NCI-H2227 (cell line): ENCODE results near the gene PRKCE.
A peak's percentile ranks its signal among the peaks of the same experiment; 100 is the strongest.

Experiments
- DNase-seq: peaks from one replicate; lab custom pipeline; 2025; ENCODE audit not compliant: unreplicated experiment; lab: John Stamatoyannopoulos, UW

The PRKCE gene

GRCh38 chr2:46029332-46029811, 377.9 kb downstream of the PRKCE start:
- no peak for DNase-seq

- no peak for DNase-seq
Observed at GRCh38 chr2:46030330-46030729, 378.9 kb downstream of the PRKCE start.

GRCh38 chr2:46032161-46032813, 380.8 kb downstream of the PRKCE start:
- DNase-seq, result no peak

GRCh38 chr2:46032996-46033395, 381.5 kb downstream of the PRKCE start:
- DNase-seq, result no peak

GRCh38 chr2:46034535-46034934, 383.1 kb downstream of the PRKCE start:
- no peak for DNase-seq

- no peak for DNase-seq
Observed at GRCh38 chr2:46036929-46037328, 385.5 kb downstream of the PRKCE start.

- DNase-seq, result no peak
Observed at GRCh38 chr2:46039543-46040303, 388.2 kb downstream of the PRKCE start.

- no peak for DNase-seq
Observed at GRCh38 chr2:46040563-46041155, 389.2 kb downstream of the PRKCE start.

GRCh38 chr2:46041434-46041833, 390.0 kb downstream of the PRKCE start:
- no peak for DNase-seq

GRCh38 chr2:46042207-46042637, 390.7 kb downstream of the PRKCE start:
- no peak for DNase-seq

GRCh38 chr2:46042711-46043110, 391.2 kb downstream of the PRKCE start:
- DNase-seq, result no peak

- no peak for DNase-seq
Observed at GRCh38 chr2:46045888-46046287, 394.4 kb downstream of the PRKCE start.

GRCh38 chr2:46047290-46047689, 395.8 kb downstream of the PRKCE start:
- no peak for DNase-seq

GRCh38 chr2:46048693-46049092, 397.2 kb downstream of the PRKCE start:
- DNase-seq, result no peak

- DNase-seq, result no peak
Observed at GRCh38 chr2:46050027-46050426, 398.6 kb downstream of the PRKCE start.

GRCh38 chr2:46050489-46050888, 399.0 kb downstream of the PRKCE start:
- no peak for DNase-seq

- no peak for DNase-seq
Observed at GRCh38 chr2:46051085-46051484, 399.6 kb downstream of the PRKCE start.

- no peak for DNase-seq
Observed at GRCh38 chr2:46053564-46053963, 402.1 kb downstream of the PRKCE start.

GRCh38 chr2:46056541-46056940, 405.1 kb downstream of the PRKCE start:
- no peak for DNase-seq

- DNase-seq, result no peak
Observed at GRCh38 chr2:46058140-46058539, 406.7 kb downstream of the PRKCE start.

- DNase-seq, result peak; percentile 87
Observed at GRCh38 chr2:46062637-46063412, 411.4 kb downstream of the PRKCE start.
